C4-2B (cell line): ENCODE data around the gene SH2D5.

Source experiments
- H3K27ac ChIP-seq: fragments of 450-650 bp; 2 replicates; pipeline ENCODE4 v1.5.1; 2017
- CTCF ChIP-seq: fragments of 450-650 bp; conservative IDR thresholded peaks from 2 replicates; pipeline ENCODE4 v1.5.1; 2017; ENCODE audit warnings: mild to moderate bottlenecking
- ZFX ChIP-seq: fragments of 450-650 bp; IDR thresholded peaks from 2 replicates; pipeline ENCODE4 v1.6.1; 2017

Gene SH2D5

GRCh38 chr1:20732588-20733359 lies at the start of gene SH2D5:
Gene SH2D5 (minus strand): TSS chr1:20732703. CDS start chr1:20728044, 4,659 bp downstream.
- no peak within 1 kb of the TSS for H3K27ac ChIP-seq
- TF ChIP-seq CTCF (no peak), ZFX (no peak)

- H3K27ac ChIP-seq = no peak overlapping the region
Measured at GRCh38 chr1:20775700-20776099, 43.2 kb upstream of the SH2D5 start.

DNA sequence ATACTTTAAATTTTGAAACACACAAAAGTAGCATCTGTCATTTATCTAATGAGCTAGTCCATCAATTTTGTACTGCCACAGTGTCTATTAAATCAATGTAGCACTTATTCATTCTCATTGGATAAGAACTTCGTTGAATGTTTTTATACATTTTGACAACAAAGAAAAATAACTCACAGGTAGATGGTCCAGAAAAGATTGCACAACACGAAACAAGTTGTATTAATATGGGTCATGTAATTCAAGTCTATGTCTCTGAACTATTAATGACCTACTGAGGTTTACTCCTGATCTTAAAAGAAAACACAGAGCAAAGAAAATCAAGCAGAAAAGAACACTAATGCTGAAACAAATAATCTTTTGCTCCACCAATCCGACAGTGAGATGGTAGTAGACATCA lies 39.3 kb upstream of the SH2D5 start:
- TF ChIP-seq CTCF = no peak
- TF ChIP-seq ZFX = no peak

More at GRCh38 chr1:20775700-20776099, 43.2 kb upstream of the SH2D5 start:
- no peak for TF ChIP-seq ZFX
- no peak for TF ChIP-seq CTCF

GRCh38 chr1:20770314-20771087 lies 38.0 kb upstream of the SH2D5 start:
- no peak overlapping the region for H3K27ac ChIP-seq
- TF ChIP-seq ZFX = no peak
- TF ChIP-seq CTCF = no peak

More for the DNA sequence above, 39.3 kb upstream of the SH2D5 start:
- H3K27ac ChIP-seq = no peak overlapping the region

DNA sequence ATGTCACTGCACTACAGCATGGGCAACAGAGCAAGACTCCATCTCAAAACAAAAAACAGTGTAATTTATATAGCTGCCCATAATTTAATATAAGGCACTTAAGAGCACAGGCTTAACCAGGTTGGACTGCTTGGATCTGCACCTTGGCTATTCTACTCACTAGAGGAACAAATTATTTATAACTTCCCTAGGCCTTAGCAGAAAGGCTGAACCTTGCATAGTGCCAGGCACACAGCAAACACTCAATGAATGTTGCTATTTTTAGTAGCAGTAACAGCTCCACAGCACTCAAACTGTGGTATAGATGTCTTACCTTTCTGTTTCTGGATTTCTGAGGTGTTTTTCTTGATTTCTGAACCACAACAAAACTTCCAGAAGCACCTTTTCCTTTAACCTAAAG lies 34.8 kb upstream of the SH2D5 start:
- TF ChIP-seq ZFX (no peak), CTCF (no peak)
- H3K27ac ChIP-seq = no peak overlapping the region

DNA sequence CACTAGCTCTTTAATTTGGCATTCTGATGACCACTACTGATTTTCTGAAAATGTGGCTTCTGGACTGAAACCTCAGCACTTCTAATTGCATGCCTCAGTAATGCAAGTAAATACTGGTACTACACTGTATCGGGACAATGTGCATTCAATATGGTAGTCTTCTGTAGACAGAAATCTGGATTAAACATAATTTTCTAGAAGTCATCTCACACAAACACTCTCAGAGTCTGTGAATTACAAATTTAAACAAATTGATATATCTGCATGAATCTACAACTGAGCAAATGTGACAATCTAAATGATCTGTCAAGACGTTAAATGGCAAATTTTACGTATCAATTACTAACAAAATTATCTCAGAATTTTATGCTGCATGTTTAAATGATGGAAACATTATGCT lies 30.9 kb upstream of the SH2D5 start:
- no peak overlapping the region for H3K27ac ChIP-seq
- TF ChIP-seq CTCF (no peak), ZFX (no peak)

GRCh38 chr1:20760322-20760721 lies 27.8 kb upstream of the SH2D5 start:
- H3K27ac ChIP-seq = no peak overlapping the region
- TF ChIP-seq ZFX (no peak), CTCF (no peak)
